NCI-H1694 (cell line): ENCODE data around the gene DCAF17.
A peak's percentile ranks its signal among the peaks of the same experiment; 100 is the strongest.

Experiments
- DNase-seq: peaks from one replicate; lab custom pipeline; 2025; lab: John Stamatoyannopoulos, UW

The DCAF17 gene, protein sequence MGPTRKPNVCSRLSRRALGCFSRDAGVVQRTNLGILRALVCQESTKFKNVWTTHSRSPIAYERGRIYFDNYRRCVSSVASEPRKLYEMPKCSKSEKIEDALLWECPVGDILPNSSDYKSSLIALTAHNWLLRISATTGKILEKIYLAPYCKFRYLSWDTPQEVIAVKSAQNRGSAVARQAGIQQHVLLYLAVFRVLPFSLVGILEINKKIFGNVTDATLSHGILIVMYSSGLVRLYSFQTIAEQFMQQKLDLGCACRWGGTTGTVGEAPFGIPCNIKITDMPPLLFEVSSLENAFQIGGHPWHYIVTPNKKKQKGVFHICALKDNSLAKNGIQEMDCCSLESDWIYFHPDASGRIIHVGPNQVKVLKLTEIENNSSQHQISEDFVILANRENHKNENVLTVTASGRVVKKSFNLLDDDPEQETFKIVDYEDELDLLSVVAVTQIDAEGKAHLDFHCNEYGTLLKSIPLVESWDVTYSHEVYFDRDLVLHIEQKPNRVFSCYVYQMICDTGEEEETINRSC

DNA sequence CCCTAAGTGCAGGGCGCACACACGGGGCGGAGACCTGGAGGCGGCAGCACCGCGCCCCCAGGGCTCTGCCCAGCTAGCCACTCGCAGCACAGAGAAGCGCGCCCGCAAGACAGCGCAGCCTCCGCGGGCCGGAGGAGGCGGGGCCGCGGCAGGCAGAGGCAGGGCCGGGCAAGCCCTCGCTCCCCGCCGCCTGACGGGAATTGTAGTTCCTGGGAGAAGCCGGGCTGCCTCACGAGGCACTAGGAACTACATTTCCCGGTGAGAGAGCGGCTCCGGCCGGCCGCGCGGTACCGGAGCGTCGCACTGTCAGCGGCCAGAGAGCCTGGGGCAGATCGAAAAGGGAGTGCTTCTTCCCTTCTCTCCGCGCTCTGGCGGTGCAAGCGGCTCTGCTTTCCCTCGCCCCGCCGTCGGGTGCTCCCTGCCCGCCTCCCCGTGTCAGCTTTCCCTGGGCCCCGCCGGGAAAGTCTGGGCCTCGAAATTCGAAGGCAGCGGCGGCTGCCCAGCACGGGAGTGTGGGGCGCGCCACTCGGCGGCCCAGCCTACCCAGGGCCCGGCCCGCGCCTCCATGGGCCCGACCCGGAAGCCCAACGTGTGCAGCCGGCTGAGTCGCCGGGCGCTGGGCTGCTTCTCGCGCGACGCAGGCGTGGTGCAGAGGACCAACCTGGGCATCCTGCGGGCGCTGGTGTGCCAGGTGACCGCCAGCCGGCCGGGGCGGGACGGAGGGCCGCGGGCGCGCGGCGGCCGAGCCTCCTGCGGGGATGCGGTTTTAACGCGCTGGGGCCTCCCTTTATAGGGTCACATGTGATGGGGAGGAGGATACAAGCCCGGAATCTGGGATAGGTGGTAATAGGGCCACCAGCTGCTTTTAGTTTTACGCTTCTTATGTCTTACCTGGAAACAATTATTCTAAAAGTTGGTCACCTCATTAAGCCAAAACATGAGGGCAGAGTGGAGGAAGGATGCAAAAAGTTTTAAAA is at the start of gene DCAF17:
TSS of gene DCAF17 (plus strand) at position 214 of the 977 bp plus-strand sequence. CDS start at position 566, 352 bp downstream.
- peak; percentile 89 for DNase-seq

DNA sequence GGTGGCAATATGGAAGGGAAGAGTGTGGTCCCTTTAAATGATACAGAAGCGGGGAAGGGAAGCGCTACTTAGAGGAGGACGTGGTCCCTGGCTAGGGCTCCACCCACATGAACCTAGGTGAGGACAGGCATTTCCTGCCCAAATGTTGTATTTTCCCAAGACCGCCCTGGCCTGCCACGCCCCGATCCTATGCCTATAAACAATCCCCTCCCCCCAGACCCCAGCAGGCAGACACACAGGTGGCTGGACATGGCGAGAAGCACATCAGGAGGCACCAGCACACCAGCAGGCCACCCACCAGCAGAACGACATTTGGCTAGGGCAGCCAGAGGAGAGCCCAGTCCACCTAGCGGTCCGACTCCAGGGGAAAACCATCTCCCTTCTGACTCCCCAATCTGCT is 47.4 kb upstream of the DCAF17 start:
- DNase-seq = no peak

DNA sequence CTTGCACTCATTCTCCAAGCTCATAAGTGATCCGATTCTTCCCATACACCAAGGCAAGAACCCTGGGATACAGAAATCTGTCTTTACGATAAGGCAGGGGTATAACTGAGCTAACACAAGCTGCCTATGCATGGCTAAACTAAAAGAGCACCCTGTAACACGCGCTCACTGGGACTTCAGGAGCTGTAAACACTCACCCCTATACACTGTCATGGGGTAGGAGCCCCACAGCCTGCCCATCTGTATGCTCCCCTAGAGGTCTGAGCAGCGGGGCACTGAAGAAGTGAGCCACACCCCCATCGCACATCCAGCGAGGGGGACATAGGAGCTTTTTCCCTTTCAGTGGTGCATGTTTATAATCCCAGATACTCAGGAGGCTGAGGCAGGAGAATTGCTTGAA is 47.0 kb upstream of the DCAF17 start:
- no peak for DNase-seq

DNA sequence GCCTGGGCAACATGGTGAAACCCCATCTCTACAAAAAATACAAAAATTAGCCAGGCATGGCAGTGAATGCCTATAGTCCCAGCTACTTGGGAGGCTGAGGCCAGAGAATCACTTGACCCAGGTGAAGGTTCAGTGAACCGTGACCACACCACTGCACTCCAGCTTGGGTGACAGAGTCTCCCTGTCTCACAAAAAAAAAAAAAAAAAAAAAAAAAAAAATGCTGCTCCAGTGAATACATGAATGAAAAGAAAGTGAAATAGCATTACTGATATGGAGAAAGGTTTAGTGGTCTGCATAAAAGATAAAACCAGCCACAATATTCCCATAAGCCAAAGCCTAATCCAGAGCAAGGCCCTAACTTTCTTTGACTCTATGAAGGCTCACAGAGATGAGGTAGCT is 44.7 kb upstream of the DCAF17 start:
- DNase-seq = no peak

DNA sequence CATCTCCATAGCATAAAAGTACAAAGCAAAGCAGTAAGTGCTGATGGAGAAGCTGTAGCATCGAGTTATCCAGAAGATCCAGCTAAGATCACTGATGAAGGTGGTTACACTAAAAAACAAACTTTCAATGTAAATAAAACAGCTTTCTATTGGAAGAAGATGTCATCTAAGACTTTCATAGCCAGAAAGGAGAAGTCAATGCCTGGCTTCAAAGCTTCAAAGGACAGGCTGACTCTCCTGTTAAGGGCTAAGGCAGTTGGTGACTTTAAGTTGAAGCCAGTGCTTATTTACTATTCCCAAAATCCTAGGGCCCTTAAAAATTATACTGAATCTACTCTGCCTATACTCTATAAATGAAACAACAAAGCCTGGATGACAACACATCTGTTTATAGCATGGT is 44.2 kb upstream of the DCAF17 start:
- DNase-seq = no peak

DNA sequence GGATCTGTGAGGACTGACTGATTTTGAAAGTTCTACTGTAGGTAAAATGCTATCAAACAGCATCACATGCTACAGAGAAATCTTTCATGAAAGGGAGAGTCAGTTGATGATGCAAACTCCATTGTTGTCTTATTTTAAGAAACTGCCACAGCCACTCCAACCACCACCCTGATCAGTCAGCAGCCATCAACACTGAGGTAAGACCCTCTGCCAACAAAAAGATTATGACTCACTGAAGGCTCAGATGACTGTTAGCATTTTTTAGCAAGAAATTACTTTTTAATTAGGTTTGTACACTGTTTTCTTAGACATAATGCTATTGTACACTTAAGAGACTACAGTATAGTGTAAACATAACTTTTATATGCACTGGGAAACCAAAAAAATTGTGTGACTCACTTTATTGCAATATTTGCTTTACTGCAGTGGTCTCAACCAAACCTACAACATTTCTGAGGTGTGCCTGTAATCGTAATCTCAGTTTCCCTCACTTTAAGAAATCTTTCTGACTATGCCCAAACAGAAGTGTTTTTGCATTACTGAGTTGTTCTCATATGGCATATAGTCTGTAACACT is 43.0 kb upstream of the DCAF17 start:
- DNase-seq = no peak

DNA sequence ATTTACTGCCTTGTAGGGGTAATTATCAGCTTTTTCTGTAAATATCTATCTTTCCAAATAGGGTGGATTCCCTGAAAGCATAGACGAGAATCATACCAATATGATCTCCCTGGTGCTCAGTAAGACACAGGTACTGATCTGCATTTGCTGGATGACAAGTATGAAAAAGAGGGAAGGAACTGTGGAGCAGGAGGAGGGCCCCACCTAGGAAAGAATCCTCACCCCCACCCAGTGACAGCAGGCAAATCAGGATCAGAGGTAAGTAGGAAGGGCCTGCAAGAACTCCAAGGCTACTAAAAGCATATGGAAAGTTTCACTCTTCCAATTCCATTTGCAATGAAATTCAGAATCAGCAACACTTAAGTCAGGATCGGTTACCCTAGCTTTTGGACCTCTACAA is 42.5 kb upstream of the DCAF17 start:
- DNase-seq = no peak

DNA sequence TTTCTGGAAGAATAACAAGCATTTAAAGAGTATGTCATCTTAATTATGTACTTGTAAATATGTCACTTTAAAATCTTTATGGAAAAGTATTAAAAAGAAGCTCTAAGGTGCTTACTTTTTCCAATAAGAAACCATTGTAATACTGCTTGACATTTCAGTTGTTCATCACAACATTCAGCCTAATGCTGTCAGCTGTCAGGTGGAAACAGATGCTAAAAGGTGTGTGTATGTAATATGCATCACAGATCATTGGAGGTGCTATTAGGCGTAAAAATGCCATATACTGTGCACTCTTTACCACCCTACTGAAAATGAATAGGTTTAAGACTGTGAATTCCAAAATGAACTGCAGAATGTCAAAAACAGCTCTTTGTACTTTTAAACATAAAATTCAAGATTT is 40.5 kb upstream of the DCAF17 start:
- DNase-seq = no peak

DNA sequence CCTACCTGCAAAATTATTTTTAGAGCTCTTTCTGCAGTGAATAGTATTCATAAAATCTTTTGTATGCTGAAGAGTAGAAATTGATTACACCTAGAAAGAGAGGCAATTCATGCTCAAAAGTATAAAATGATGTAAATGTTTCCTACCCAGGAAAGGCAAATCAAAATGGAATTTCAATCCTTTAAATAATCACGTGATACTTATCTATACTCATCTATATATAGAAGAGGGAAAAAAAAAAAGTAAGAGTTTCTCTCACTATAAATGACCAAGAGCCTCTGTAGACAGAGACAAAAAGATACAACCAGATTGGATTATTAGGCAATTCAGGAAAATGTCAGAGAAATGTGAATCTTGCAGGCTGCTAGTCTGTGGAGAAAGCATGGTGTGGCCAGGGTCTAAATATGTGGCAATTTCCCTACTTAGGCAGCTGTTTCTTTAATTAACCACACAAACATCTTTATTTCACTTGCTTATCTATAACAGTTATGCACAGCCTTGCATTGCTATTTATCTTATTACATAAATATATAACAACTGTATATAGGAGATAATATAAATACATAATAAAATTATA is 39.8 kb upstream of the DCAF17 start:
- DNase-seq = no peak

DNA sequence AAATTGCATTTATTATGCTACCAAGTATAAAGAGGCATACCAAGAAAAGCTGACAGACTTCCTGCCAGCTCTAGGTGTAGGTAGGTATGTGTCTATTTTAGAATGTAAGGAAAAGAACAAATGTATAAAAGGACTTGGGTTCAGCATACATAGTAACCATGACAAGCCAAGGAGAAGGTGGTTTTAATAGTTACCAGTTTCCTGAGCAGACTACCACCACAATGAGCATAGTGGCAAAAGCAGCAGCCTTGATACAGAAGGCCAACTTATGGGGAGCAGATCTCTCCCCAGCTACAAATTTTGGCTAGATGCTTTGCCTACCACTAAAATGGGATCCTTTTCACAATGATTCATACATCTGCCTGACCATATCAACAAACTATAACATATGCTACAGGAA is 34.7 kb upstream of the DCAF17 start:
- DNase-seq = no peak

DNA sequence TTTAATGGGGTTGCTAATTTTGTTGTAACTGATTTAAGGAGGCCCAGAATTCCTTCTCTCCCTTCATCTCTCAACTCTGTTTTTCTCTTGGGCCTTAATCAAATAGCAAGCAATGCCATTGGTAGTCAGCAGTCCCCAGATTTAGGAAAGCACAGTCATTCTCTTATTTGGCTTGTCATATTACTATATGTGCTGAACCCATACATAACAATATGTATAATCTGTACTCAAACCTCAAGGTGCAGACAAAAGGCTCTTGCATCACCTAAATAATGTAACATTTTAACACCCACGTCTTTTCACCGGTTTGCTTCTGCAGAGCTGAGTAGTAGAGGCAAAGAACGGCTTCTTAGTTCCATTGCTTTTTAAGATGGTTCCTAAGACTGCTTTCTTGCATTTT is 33.6 kb upstream of the DCAF17 start:
- no peak for DNase-seq

DNA sequence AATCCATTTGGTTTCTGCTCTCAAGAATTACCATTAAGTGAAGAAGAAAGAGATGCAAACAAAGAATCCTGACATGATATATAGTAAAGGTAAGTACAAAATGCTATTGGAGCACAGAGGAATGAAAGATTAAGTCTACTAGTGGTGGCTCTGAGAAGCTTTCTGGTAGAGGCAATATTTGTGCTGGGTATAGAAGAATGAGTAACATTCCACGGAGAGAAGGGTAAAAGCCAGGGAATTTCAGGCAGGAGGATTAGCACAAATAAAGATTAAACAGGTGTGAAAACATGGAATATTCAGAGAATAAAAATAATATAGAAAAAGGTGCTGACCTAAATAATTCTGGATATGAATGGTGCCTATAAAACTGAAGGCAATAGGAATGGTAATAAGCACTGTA is 32.1 kb upstream of the DCAF17 start:
- no peak for DNase-seq

DNA sequence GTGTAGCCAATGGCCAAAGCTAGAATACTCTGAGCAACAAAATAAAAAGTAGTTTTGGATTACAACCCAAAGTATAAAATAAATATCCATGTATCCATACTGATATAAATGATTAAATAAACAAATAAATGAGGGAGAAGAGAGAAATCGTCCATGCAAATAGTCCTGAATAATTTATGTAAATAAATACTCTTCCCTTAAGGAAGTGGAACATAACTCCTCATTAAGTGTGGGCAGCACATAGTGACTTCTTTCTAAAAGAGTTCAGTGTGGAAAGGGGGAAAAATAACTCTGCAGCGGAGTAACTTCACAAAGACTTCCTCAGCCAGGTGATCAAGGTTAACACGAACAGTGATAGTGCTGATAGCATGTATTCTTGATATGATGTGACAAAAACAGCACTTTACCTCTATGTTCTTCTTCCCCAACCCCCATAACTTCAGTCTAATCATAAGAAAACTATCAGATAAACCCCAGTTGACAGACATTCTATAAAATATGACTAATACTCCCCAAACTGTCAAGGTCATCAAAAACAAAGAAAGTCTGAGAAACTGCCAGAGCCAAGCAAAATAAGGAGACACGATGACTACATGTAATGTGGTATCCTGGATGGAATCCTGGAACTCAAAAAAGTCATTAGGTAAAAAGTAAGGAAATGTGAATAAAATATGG is 31.0 kb upstream of the DCAF17 start:
- no peak for DNase-seq

DNA sequence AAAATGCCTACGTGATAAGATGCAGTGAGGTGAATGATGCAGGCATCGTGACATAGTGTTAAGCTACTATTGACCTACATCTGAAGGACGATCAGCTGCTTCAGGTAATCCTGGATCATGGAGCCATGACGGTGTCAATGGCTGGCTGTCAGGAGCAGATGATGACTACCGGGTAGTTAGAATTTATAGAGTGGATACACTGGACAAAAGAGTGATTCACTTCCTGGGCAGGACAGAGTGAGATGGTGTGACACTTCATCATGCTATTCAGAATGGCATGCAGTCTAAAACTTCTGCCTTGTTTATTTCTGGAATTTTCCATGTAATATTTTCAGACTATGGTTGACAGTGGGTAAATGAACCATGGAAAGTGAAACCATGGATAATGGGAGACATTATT is 29.8 kb upstream of the DCAF17 start:
- no peak for DNase-seq

DNA sequence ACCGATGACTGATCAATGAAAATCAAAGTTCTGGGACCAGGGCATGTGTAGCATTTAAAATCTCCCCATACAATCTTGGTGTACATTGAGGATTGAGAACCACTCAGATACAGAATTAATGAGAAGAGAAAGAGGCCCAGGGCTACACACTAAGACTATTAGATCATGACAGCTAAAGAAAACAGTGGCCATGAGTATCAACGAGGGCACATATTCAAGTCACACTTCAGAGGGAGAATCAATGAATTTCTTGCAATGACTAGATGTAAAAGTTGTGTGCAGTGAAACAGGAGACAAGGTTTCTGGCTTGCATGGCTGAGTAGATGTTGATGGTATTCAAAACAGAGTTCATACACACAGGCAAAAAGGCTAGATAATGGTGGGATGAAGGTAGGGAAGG is 29.3 kb upstream of the DCAF17 start:
- DNase-seq = no peak

DNA sequence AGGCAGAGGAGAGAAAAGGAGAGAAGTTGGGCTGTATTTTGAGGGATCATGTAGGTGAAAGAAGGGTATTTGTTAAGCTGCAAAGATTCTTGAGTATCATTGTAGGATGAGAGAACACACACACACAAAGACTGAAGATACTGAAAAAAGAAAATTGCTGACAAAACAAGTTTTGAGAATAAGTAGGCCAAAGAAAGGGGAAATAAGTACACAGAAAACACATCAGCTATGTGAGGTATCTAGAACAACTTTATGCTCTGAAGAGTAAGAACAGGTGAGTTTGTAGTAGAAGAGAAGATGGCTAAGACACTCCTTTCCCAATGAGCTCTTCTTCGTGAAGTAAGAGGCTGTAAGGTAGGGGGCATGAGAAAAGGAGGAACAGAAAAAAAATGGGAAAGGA is 28.5 kb upstream of the DCAF17 start:
- no peak for DNase-seq

DNA sequence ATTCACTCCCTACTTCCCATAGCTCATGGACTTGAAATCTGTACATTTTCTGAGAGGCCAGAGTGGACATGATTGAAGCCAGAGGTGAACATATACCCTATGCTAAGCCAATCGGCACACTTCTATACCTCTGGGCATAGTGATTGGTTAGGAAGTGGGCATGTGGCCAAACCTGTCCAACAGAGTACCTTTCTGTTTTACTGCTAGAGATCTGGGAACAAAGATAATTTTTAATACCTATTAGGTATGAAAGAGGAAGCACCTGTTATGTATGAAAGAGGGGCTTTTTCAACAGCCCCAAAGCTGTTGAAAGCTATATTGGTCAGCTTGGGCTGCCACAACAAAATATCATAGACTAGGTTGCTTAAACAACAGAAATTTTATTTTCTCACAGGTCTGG is 28.0 kb upstream of the DCAF17 start:
- DNase-seq = no peak

DNA sequence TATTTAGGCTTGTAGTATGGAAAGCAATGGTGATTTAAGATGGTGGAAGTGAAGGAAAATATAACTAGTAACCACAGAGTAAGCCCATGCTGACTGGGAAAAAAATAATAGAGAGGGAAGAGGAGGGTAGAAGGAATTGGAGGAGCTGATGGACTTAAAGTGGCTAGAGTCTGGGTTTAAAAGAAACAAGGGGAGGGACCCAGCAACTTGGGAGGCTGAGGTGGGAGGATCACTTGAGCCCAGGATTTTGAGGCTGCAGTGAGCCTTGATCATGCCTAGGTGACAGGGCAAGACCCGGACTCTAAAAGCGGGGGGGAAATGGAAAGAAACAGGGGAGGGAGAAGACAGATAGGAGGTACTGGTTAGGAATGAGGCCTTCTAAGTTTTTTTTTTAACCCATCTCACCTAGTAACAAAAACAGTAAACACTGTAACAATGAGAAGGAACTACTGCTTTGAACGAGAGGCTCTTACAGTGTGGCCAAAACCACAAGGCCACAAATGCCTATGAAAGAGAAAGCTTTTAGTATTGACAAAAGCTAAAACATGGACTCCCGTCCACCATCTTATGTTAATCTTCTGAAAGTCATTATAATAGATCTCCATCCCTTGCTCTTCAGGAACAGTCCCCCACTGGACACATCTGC is 26.9 kb upstream of the DCAF17 start:
- no peak for DNase-seq

DNA sequence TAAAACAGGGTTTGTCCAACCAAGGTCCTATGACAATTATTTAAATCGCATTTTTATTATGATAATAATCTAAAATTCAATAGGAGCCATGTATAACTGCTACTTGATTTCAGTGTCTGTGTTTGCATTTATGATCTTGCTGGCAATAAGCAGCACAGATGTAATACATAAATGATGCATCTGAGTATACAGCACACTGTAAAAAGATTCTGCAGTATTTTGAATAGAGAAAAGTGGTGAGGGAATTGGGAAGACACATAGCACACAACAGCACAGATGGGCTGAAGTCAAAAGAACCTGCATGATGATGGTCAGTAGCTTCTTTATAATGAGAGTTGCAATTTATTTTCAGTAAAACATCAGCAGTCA is 26.4 kb upstream of the DCAF17 start:
- DNase-seq = no peak

DNA sequence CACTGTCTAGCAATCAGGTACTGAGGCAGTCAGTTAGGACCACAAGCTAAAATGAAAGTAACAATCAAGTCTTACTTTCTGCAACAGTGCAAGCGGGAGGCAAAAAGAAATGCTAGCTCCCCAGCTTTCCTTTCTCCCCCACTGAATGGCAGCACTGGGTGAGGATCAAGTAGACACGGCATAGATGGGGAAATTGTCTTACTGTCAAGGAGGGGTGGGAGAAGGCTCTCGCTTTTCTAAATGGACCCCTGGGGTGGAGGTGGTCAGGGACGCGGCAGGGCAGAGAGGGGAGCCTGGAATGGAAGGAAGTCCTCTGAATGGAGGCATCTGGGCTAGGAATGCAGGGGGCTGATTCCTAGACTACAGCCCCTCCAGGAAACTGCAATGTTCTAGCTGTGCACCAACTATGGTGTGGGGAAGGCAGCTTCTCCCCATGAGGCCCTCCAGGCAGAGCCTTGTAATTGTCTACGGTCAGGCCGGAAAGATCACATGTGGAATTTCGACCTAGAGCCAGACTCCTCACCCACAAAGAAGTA is 24.5 kb upstream of the DCAF17 start:
- no peak for DNase-seq

DNA sequence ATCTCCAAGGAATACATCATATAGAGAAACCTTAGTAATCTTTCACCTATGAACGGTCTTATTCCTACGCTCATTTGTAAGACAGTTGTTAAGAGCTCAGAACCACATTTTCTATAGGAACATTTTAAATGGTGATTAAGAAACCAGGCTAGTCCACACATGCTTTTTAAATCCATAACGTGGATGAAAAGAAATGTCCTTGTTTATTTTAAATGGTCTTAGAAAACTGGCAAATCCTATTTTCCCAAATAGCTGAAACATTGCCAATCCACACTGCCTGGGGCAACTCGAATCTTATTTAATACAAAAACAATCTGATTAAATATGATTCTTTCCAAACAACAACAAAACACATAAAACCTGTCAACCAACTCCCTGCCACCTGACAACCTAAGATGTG is 23.9 kb upstream of the DCAF17 start:
- DNase-seq = no peak
